ENCODE data around the gene FAF1.
"Not testable (repeated sequence)": the region's sequence is repeated elsewhere in the genome, so short reads cannot be mapped to it uniquely, and the experiment has no call there.

Gene FAF1

GRCh38 chr1:50894340-50894739, 65.7 kb downstream of the FAF1 start:
- Histone ChIP-seq H4K20me1 (ENCODE audit: low read depth, low read length) (peaks cover 10% of the 10 kb centered on the region; the same call in 1 of the 2 replicates), H3K27me3 (ENCODE audit: low read length) (no peaks in the 10 kb centered on the region), H2AFZ (ENCODE audit: low read depth, low read length, severe bottlenecking) (no peak overlapping the region), H3K4me2 (ENCODE audit: low read depth, low read length, poor library complexity, severe bottlenecking) (no peak overlapping the region), H3K4me3 (ENCODE audit: insufficient read depth, low read length, poor library complexity, severe bottlenecking) (no peak overlapping the region), H3K27ac (ENCODE audit: low read depth, low read length) (no peak overlapping the region), H3K36me3 (ENCODE audit: low read length) (no peaks in the 10 kb centered on the region), H3K79me2 (ENCODE audit: insufficient read depth, low read length) (peaks cover 79% of the 10 kb centered on the region), H3K9ac (ENCODE audit: low read length) (no peak overlapping the region), H3K9me2 (replicated peaks; ENCODE audit: insufficient read depth, low read length) (no peaks in the 10 kb centered on the region), H3K9me3 (ENCODE audit: insufficient read depth, low read length) (no peaks in the 10 kb centered on the region), H3F3A (ENCODE audit: insufficient read depth) (no peaks in the 10 kb centered on the region)
- TF ChIP-seq EZH2phosphoT487 (conservative IDR thresholded peaks at IDR 0.05; ENCODE audit: low read length) (no peak), CTCF (IDR thresholded peaks at IDR 0.05; ENCODE audit: insufficient read depth, low read length, poor library complexity, severe bottlenecking) (no peak)

- no peak overlapping the region for H3K9ac ChIP-seq (ENCODE audit: low read length)
Measured at GRCh38 chr1:50893466-50893865, 66.6 kb downstream of the FAF1 start.

GRCh38 chr1:50887555-50887954, 72.5 kb downstream of the FAF1 start:
- not testable (repeated sequence) for H2AFZ ChIP-seq (ENCODE audit: low read depth, low read length, severe bottlenecking); H4K20me1 ChIP-seq (ENCODE audit: low read depth, low read length)
- peaks cover 42% of the 10 kb centered on the region for H3K79me2 ChIP-seq (ENCODE audit: insufficient read depth, low read length)

More at GRCh38 chr1:50893466-50893865, 66.6 kb downstream of the FAF1 start:
- Histone ChIP-seq H3K9me2 (replicated peaks; ENCODE audit: insufficient read depth, low read length) (no peaks in the 10 kb centered on the region), H3K27ac (ENCODE audit: low read depth, low read length) (no peak overlapping the region), H2AFZ (ENCODE audit: low read depth, low read length, severe bottlenecking) (no peak overlapping the region), H3K27me3 (ENCODE audit: low read length) (no peaks in the 10 kb centered on the region), H3K79me2 (ENCODE audit: insufficient read depth, low read length) (peaks cover 71% of the 10 kb centered on the region), H3K9me3 (ENCODE audit: insufficient read depth, low read length) (no peaks in the 10 kb centered on the region), H3K4me2 (ENCODE audit: low read depth, low read length, poor library complexity, severe bottlenecking) (no peak overlapping the region), H3K36me3 (ENCODE audit: low read length) (no peaks in the 10 kb centered on the region), H3K4me3 (ENCODE audit: insufficient read depth, low read length, poor library complexity, severe bottlenecking) (no peak overlapping the region), H4K20me1 (ENCODE audit: low read depth, low read length) (peaks cover 4% of the 10 kb centered on the region; the same call in 1 of the 2 replicates), H3F3A (ENCODE audit: insufficient read depth) (no peaks in the 10 kb centered on the region)
- TF ChIP-seq CTCF (IDR thresholded peaks at IDR 0.05; ENCODE audit: insufficient read depth, low read length, poor library complexity, severe bottlenecking) (no peak), EZH2phosphoT487 (conservative IDR thresholded peaks at IDR 0.05; ENCODE audit: low read length) (no peak)

GRCh38 chr1:50880373-50880772, 79.7 kb downstream of the FAF1 start:
- Histone ChIP-seq H3K4me3 (ENCODE audit: insufficient read depth, low read length, poor library complexity, severe bottlenecking) (no peak overlapping the region), H3K4me2 (ENCODE audit: low read depth, low read length, poor library complexity, severe bottlenecking) (no peak overlapping the region), H3K9me3 (ENCODE audit: insufficient read depth, low read length) (no peaks in the 10 kb centered on the region), H3K9ac (ENCODE audit: low read length) (no peak overlapping the region), H2AFZ (ENCODE audit: low read depth, low read length, severe bottlenecking) (no peak overlapping the region), H3K79me2 (ENCODE audit: insufficient read depth, low read length) (peaks cover 93% of the 10 kb centered on the region), H3K36me3 (ENCODE audit: low read length) (no peaks in the 10 kb centered on the region), H3K27ac (ENCODE audit: low read depth, low read length) (no peak overlapping the region), H3K9me2 (replicated peaks; ENCODE audit: insufficient read depth, low read length) (no peaks in the 10 kb centered on the region), H4K20me1 (ENCODE audit: low read depth, low read length) (peaks cover 12% of the 10 kb centered on the region; the same call in 1 of the 2 replicates), H3F3A (ENCODE audit: insufficient read depth) (peaks cover 7% of the 10 kb centered on the region), H3K27me3 (ENCODE audit: low read length) (no peaks in the 10 kb centered on the region)
- TF ChIP-seq CTCF (IDR thresholded peaks at IDR 0.05; ENCODE audit: insufficient read depth, low read length, poor library complexity, severe bottlenecking) (no peak), EZH2phosphoT487 (conservative IDR thresholded peaks at IDR 0.05; ENCODE audit: low read length) (no peak)

More at GRCh38 chr1:50887555-50887954, 72.5 kb downstream of the FAF1 start:
- H3K9me3 ChIP-seq (ENCODE audit: insufficient read depth, low read length); H3K36me3 ChIP-seq (ENCODE audit: low read length); H3K27me3 ChIP-seq (ENCODE audit: low read length); H3K9ac ChIP-seq (ENCODE audit: low read length); H3K27ac ChIP-seq (ENCODE audit: low read depth, low read length); H3K9me2 ChIP-seq (replicated peaks; ENCODE audit: insufficient read depth, low read length); H3K4me3 ChIP-seq (ENCODE audit: insufficient read depth, low read length, poor library complexity, severe bottlenecking); H3K4me2 ChIP-seq (ENCODE audit: low read depth, low read length, poor library complexity, severe bottlenecking); H3F3A ChIP-seq (ENCODE audit: insufficient read depth): not testable (repeated sequence)
